OCI-LY3 (cell line): ENCODE measurements around the gene MAGI1.

Source experiments
- H2AFZ ChIP-seq: fragments of 200-600, 300-600 bp; shearing (Covaris generic); 2 replicates; pipeline ENCODE4 v1.6.0; 2014; ENCODE audit warnings: antibody characterized with exemption, low read depth, low read length
- H3K27ac ChIP-seq: fragments of 200-600, 300-600 bp; sonication (generic); 2 replicates; pipeline ENCODE4 v1.5.1; 2014; ENCODE audit warnings: mild to moderate bottlenecking, low read length, moderate library complexity, mixed read lengths
- H3K27me3 ChIP-seq: fragments of 200-600, 300-600 bp; sonication (generic); 2 replicates; pipeline ENCODE4 v1.6.1; 2014; ENCODE audit warnings: low read depth, low read length, mixed read lengths
- H3K36me3 ChIP-seq: fragments of 200-600, 300-600 bp; sonication (generic); replicated peaks from 2 replicates; pipeline ENCODE3; 2014; ENCODE audit warnings: low read depth, low read length, mixed read lengths
- H3K4me1 ChIP-seq: fragments of 300-600, 200-600 bp; sonication (generic); 2 replicates; pipeline ENCODE4 v1.6.1; 2014; ENCODE audit warnings: low read length, mixed read lengths
- H3K4me2 ChIP-seq: fragments of 200-600, 300-600 bp; sonication (generic); 2 replicates; pipeline ENCODE4 v1.6.1; 2014; ENCODE audit warnings: low read length, mixed read lengths
- H3K4me3 ChIP-seq: fragments of 300-600, 200-600 bp; sonication (generic); 2 replicates; pipeline ENCODE4 v1.5.1; 2014; ENCODE audit warnings: antibody characterized with exemption, mild to moderate bottlenecking, low read length, moderate library complexity
- H3K79me2 ChIP-seq: fragments of 300-600, 200-600 bp; shearing (Covaris generic); 2 replicates; pipeline ENCODE4 v1.6.1; 2014; ENCODE audit warnings: mild to moderate bottlenecking, low read length, mixed read lengths
- H3K9ac ChIP-seq: fragments of 300-600, 200-600 bp; shearing (Covaris generic); 2 replicates; pipeline ENCODE4 v1.6.0; 2014; ENCODE audit warnings: mild to moderate bottlenecking, low read length, moderate library complexity
- H3K9me3 ChIP-seq: fragments of 200-600, 300-600 bp; shearing (Covaris generic); 2 replicates; pipeline ENCODE4 v1.6.1; 2014; ENCODE audit warnings: low read length, mixed read lengths; ENCODE audit not compliant: insufficient read depth
- H4K20me1 ChIP-seq: fragments of 200-600, 300-600 bp; sonication (generic); 2 replicates; pipeline ENCODE4 v1.6.1; 2016; ENCODE audit warnings: low read length, mixed read lengths; ENCODE audit not compliant: insufficient read depth
- EZH2phosphoT487 ChIP-seq: fragments of 200-600 bp; shearing (Covaris generic); IDR thresholded peaks from 2 replicates; pipeline ENCODE4 v1.6.1; 2018; ENCODE audit warnings: antibody characterized with exemption, mixed run types, low read depth
- TF ChIP-seq, protein P1 (sequence below): fragments of 200-600, 300-600 bp; sonication (generic); IDR thresholded peaks from 2 replicates; pipeline ENCODE4 v1.5.1; 2014; ENCODE audit warnings: antibody characterized with exemption, low read length, low read depth

MAGI1 gene

DNA sequence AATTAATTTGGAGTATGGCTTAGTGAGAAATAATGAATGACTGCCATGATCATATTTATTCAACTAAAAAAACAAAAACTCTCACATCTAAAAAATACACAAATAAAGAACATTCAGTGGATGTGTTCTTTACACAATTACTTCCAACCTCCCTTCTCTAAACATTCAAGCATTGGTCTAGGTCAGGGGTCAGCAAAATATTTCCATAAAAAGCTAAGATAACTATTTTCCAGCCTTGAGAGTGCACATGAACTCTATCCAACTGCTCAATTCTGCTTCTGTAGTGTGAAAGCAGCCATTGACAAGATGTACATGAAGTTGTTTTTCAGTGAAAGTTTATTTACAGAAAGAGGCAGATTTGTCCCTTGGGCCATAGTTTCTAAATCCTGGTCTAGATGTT lies 406.3 kb downstream of the MAGI1 start:
- no peak overlapping the region for H3K4me3 ChIP-seq
- no peaks in the 10 kb centered on the region for H3K36me3 ChIP-seq
- H2AFZ ChIP-seq: no peak overlapping the region
- H3K9me3 ChIP-seq: no peaks in the 10 kb centered on the region
- TF ChIP-seq, protein P1, sequence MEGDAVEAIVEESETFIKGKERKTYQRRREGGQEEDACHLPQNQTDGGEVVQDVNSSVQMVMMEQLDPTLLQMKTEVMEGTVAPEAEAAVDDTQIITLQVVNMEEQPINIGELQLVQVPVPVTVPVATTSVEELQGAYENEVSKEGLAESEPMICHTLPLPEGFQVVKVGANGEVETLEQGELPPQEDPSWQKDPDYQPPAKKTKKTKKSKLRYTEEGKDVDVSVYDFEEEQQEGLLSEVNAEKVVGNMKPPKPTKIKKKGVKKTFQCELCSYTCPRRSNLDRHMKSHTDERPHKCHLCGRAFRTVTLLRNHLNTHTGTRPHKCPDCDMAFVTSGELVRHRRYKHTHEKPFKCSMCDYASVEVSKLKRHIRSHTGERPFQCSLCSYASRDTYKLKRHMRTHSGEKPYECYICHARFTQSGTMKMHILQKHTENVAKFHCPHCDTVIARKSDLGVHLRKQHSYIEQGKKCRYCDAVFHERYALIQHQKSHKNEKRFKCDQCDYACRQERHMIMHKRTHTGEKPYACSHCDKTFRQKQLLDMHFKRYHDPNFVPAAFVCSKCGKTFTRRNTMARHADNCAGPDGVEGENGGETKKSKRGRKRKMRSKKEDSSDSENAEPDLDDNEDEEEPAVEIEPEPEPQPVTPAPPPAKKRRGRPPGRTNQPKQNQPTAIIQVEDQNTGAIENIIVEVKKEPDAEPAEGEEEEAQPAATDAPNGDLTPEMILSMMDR: no peak
- no peak for TF ChIP-seq EZH2phosphoT487
- peaks cover 3% of the 10 kb centered on the region; the same call in 1 of the 2 replicates for H3K27me3 ChIP-seq
- no peaks in the 10 kb centered on the region for H3K79me2 ChIP-seq
- H3K4me2 ChIP-seq: no peak overlapping the region
- no peaks in the 10 kb centered on the region for H3K4me1 ChIP-seq
- no peak overlapping the region for H3K27ac ChIP-seq
- H4K20me1 ChIP-seq: no peaks in the 10 kb centered on the region
- no peak overlapping the region for H3K9ac ChIP-seq

- no peak for TF ChIP-seq EZH2phosphoT487
- TF ChIP-seq, protein P1: no peak
- H3K27ac ChIP-seq: no peak overlapping the region
Observed at GRCh38 chr3:65628978-65629377, 409.7 kb downstream of the MAGI1 start.

GRCh38 chr3:65627062-65627461 lies 411.7 kb downstream of the MAGI1 start:
- Histone ChIP-seq H3K4me2 (no peak overlapping the region), H4K20me1 (no peaks in the 10 kb centered on the region), H3K9ac (no peak overlapping the region), H3K4me1 (no peaks in the 10 kb centered on the region), H3K36me3 (no peaks in the 10 kb centered on the region), H3K27ac (no peak overlapping the region), H3K79me2 (no peaks in the 10 kb centered on the region), H2AFZ (no peak overlapping the region), H3K9me3 (no peaks in the 10 kb centered on the region), H3K27me3 (no peaks in the 10 kb centered on the region), H3K4me3 (no peak overlapping the region)
- no peak for TF ChIP-seq EZH2phosphoT487
- TF ChIP-seq, protein P1: no peak

More at GRCh38 chr3:65628978-65629377, 409.7 kb downstream of the MAGI1 start:
- Histone ChIP-seq H3K4me2 (no peak overlapping the region), H3K4me1 (no peaks in the 10 kb centered on the region), H3K4me3 (no peak overlapping the region), H3K79me2 (no peaks in the 10 kb centered on the region), H3K36me3 (no peaks in the 10 kb centered on the region), H2AFZ (no peak overlapping the region), H3K9me3 (no peaks in the 10 kb centered on the region), H3K9ac (no peak overlapping the region), H4K20me1 (no peaks in the 10 kb centered on the region), H3K27me3 (peaks cover 3% of the 10 kb centered on the region; the same call in 1 of the 2 replicates)

DNA sequence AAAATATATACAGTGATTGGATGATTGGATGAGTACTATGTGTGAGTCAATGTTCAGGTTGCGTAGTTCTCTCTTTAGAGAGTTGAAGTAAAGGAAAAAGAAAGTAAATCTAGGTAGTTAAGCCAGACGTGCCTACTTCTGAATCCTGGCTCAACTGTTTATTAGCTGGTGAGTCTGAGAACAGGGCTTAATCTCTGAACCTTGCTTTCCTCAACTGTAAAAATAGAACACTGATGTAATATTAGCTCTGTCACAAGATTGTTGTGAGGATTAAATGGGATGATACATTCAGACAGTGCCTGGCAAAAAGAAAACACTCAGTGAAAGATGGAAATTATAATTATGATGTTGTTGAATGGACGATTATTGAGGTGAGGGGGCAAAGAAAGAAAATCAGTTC lies 413.4 kb downstream of the MAGI1 start:
- H4K20me1 ChIP-seq: no peaks in the 10 kb centered on the region
- H3K27me3 ChIP-seq: no peaks in the 10 kb centered on the region
- no peak overlapping the region for H2AFZ ChIP-seq
- H3K9ac ChIP-seq: no peak overlapping the region
- no peaks in the 10 kb centered on the region for H3K36me3 ChIP-seq
- H3K4me2 ChIP-seq: no peak overlapping the region
- no peak overlapping the region for H3K27ac ChIP-seq
- no peak overlapping the region for H3K4me3 ChIP-seq
- no peaks in the 10 kb centered on the region for H3K4me1 ChIP-seq
- TF ChIP-seq EZH2phosphoT487: no peak
- TF ChIP-seq, protein P1: no peak
- H3K79me2 ChIP-seq: no peaks in the 10 kb centered on the region
- no peaks in the 10 kb centered on the region for H3K9me3 ChIP-seq
